GM12878 (cell line): ENCODE data around the gene HOXB6. TPM values are rescaled to one million over a fixed set of nuclear protein-coding genes. Genes with fewer than 3 reads are reported as not detected.

Experiments used
- ATAC-seq: fragments of 200-7000 bp; cut with Tn5 transposase; 3 replicates; pipeline ENCODE4 v1.9.1; 2020; ENCODE audit warnings: mild to moderate bottlenecking, moderate library complexity
- BruUV-seq: library from RNA; stranded (reverse); fragments of 400-500 nt; replicated peaks from 2 replicates; lab custom pipeline; 2021; lab: Mats Ljungman, UMichigan
- CTCF ChIA-PET: fragments of 300-600 bp; sonication (Branson Sonifier 250); formaldehyde crosslinking; extraction: SDS; loops from one replicate; lab custom pipeline; 2021; ENCODE audit warnings: inconsistent platforms; lab: Yijun Ruan, JAX
- POLR2A ChIA-PET: fragments of 350-600 bp; formaldehyde crosslinking; extraction: SDS; loops from one replicate; lab custom pipeline; 2021; ENCODE audit warnings: inconsistent platforms; lab: Charles Lee
- RAD21 ChIA-PET: fragments of 300-600 bp; sonication (Branson Sonifier 250); formaldehyde crosslinking; loops from one replicate; lab custom pipeline; 2023; ENCODE audit warnings: antibody characterized with exemption; ENCODE audit not compliant: unreplicated experiment; lab: Charles Lee
- SMC1A ChIA-PET: fragments of 300-600 bp; sonication (Branson Sonifier 250); formaldehyde crosslinking; loops from one replicate; lab custom pipeline; 2023; ENCODE audit not compliant: unreplicated experiment, uncharacterized antibody; lab: Charles Lee
- DNase-seq: peaks from one replicate; pipeline ENCODE4 v3.0.0-alpha.2; 2011; ENCODE audit warnings: low read depth, low spot score
- FAIRE-seq: peaks from 3 replicates; lab custom pipeline; 2011; peaks lifted over from hg19 to GRCh38; lab: Jason Lieb, UNC
- H2AFZ ChIP-seq: 2 replicates; pipeline ENCODE4 v1.6.0; 2011; ENCODE audit warnings: low read depth, low read length, control low read depth; ENCODE audit not compliant: control insufficient read depth
- H3K27ac ChIP-seq: 2 replicates; pipeline ENCODE4 v1.5.1; 2011; ENCODE audit warnings: control low read depth; ENCODE audit not compliant: control insufficient read depth, insufficient read depth
- H3K27me3 ChIP-seq, 2 experiments: replicated peaks in 1 of 2; 2 replicates each; pipeline versions ENCODE4 v1.6.0 to v1.6.1; 2011; ENCODE audit warnings: low read length in 1 of 2; ENCODE audit not compliant: control insufficient read depth in 2 of 2, insufficient read depth in 2 of 2
- H3K36me3 ChIP-seq, 2 experiments: 2 replicates each; pipeline ENCODE4 v1.5.1; 2011; ENCODE audit warnings: low read length in 1 of 2; ENCODE audit not compliant: control insufficient read depth in 2 of 2, insufficient read depth in 2 of 2
- H3K4me1 ChIP-seq: 2 replicates; pipeline ENCODE4 v1.6.1; 2011; ENCODE audit warnings: mild to moderate bottlenecking, low read length, moderate library complexity, mixed read lengths; ENCODE audit not compliant: control insufficient read depth, insufficient read depth
- H3K4me2 ChIP-seq: 2 replicates; pipeline ENCODE4 v1.6.0; 2011; ENCODE audit warnings: control low read depth; ENCODE audit not compliant: control insufficient read depth, insufficient read depth
- H3K4me3 ChIP-seq: fragments of 200-600 bp; sonication (generic); 2 replicates; pipeline ENCODE4 v1.5.1; 2016
- H3K79me2 ChIP-seq: 2 replicates; pipeline ENCODE4 v1.6.0; 2011; ENCODE audit warnings: low read length; ENCODE audit not compliant: control insufficient read depth, insufficient read depth
- H3K9ac ChIP-seq: 2 replicates; pipeline ENCODE4 v1.8.0; 2011; ENCODE audit warnings: low read length, control low read depth, mixed read lengths; ENCODE audit not compliant: control insufficient read depth, insufficient read depth
- H3K9me3 ChIP-seq: replicated peaks from 3 replicates; pipeline ENCODE4 v1.5.1; 2011; ENCODE audit warnings: mild to moderate bottlenecking, low read length; ENCODE audit not compliant: control insufficient read depth, insufficient read depth
- H4K20me1 ChIP-seq: 2 replicates; pipeline ENCODE4 v1.6.0; 2011; ENCODE audit not compliant: control insufficient read depth, insufficient read depth
- BCL11A ChIP-seq: IDR thresholded peaks from 2 replicates; pipeline ENCODE4 v1.6.1; 2011; ENCODE audit warnings: low read depth, low read length
- CTCF ChIP-seq, 3 experiments: IDR thresholded peaks in 2 of 3; conservative IDR thresholded peaks in 1 of 3; 2 replicates each; pipeline ENCODE4 v1.5.1; 2011; ENCODE audit warnings: low read depth in 3 of 3, low read length in 3 of 3, mild to moderate bottlenecking in 3 of 3, control low read depth in 2 of 3, moderate library complexity in 2 of 3, inconsistent platforms in 1 of 3, mixed read lengths in 1 of 3; ENCODE audit not compliant: control insufficient read depth in 2 of 3, insufficient read depth in 1 of 3; ENCODE audit errors: extremely low read depth in 1 of 3
- E4F1 ChIP-seq: fragments of 450-650 bp; IDR thresholded peaks from 2 replicates; pipeline ENCODE4 v1.6.1; 2018; ENCODE audit warnings: borderline replicate concordance, mild to moderate bottlenecking; ENCODE audit not compliant: partially characterized antibody
- GABPA ChIP-seq: IDR thresholded peaks from 2 replicates; pipeline ENCODE4 v1.6.1; 2014; ENCODE audit warnings: antibody characterized with exemption, low read depth, mild to moderate bottlenecking, inconsistent platforms
- IRF4 ChIP-seq: IDR thresholded peaks from 2 replicates; pipeline ENCODE4 v1.6.1; 2011; ENCODE audit warnings: low read depth, low read length
- JUNB ChIP-seq: IDR thresholded peaks from 2 replicates; pipeline ENCODE4 v1.6.1; 2016; ENCODE audit warnings: antibody characterized with exemption, mild to moderate bottlenecking
- MYC ChIP-seq: IDR thresholded peaks from 2 replicates; pipeline ENCODE4 v1.6.1; 2011; ENCODE audit warnings: mild to moderate bottlenecking, low read length, moderate library complexity, inconsistent platforms; ENCODE audit not compliant: insufficient read depth, insufficient replicate concordance, insufficient read length, severe bottlenecking
- PKNOX1 ChIP-seq: fragments of 450-650 bp; IDR thresholded peaks from 2 replicates; pipeline ENCODE4 v1.6.1; 2016; ENCODE audit warnings: mild to moderate bottlenecking
- PML ChIP-seq: IDR thresholded peaks from 2 replicates; pipeline ENCODE4 v1.6.1; 2012; ENCODE audit warnings: low read length, inconsistent platforms
- TBL1XR1 ChIP-seq: IDR thresholded peaks from 2 replicates; pipeline ENCODE4 v1.6.1; 2012; ENCODE audit warnings: low read depth, low read length, improper control_type of control experiment
- ZBTB11 ChIP-seq: fragments of 450-650 bp; formaldehyde crosslinking; IDR thresholded peaks from 2 replicates; pipeline ENCODE4 v1.5.0; 2022; ENCODE audit warnings: mild to moderate bottlenecking, missing genetic modification characterization
- ZSCAN29 ChIP-seq: fragments of 450-650 bp; IDR thresholded peaks from 2 replicates; pipeline ENCODE4 v1.6.1; 2017; ENCODE audit warnings: mild to moderate bottlenecking, moderate library complexity
- WGBS: methylation state at CpG from one replicate; pipeline ENCODE4 v1.1.6; 2016; ENCODE audit warnings: low lambda C conversion rate; ENCODE audit not compliant: insufficient replicate concordance, insufficient coverage; ENCODE audit errors: missing lambda C conversion rate; 5-methylcytosine and 5-hydroxymethylcytosine counted together
- in situ Hi-C: fragments of 300-500 bp; cut with MboI; formaldehyde crosslinking; loops from 9 replicates; pipeline ENCODE4 v1.14.3; 2018; ENCODE audit warnings: mixed read lengths
- intact Hi-C: fragments of 100-400 bp; cut with micrococcal nuclease; formaldehyde crosslinking; loops from one replicate; pipeline ENCODE4 v1.14.2; 2022; ENCODE audit not compliant: unreplicated experiment
- polyA plus RNA-seq, 11 experiments: library from polyadenylated mRNA; depleted of rRNA in 4 of 11; unstranded in 6 of 11; stranded (reverse) in 5 of 11; fragments of >200 nt; fragmentation: Nextera tagmentation in 4 of 11; fragmentation: Illumina TruSeq in 1 of 11; extraction: Ambion mirVana in 4 of 11; extraction: Trizol in 1 of 11; gene quantifications; 1 replicate in 1 of 11; 2 replicates in 10 of 11; pipeline versions ENCODE4 v1.2.1 to v1.2.3, GENCODE V29; 2011 to 2016; ENCODE audit warnings: inconsistent platforms in 2 of 11, missing spikeins in 2 of 11, low read depth in 1 of 11
- total RNA-seq, 4 experiments: library from RNA; depleted of rRNA in 3 of 4; stranded (reverse); fragments of >200 nt in 3 of 4; fragmentation: Illumina TruSeq in 1 of 4; extraction: Trizol in 1 of 4; gene quantifications; 2 replicates each; pipeline versions ENCODE4 v1.2.1 to v1.2.3, GENCODE V29; 2013 to 2021

HOXB6 gene
- total and polyA plus RNA-seq, 10 of the 15 experiments (the other 5 are each of a cell fraction or from before 2014, with no cell fraction given) = 0.04 to 0.51 (median 0.09) TPM; not detected in 2

- no peak overlapping the region for H3K27ac ChIP-seq
- CTCF ChIA-PET = interaction anchor here (1.3 kb wide), 1 partner anchor 71 kb away, joined by 4 read pairs; no protein-coding TSS in a partner anchor
- H4K20me1 ChIP-seq = no peaks in the 10 kb centered on the region
- BruUV-seq = no TSS peak
- H3K36me3 ChIP-seq = no peaks in the 10 kb centered on the region; a peak in 1 of 4 replicates
- FAIRE-seq (no peak), ATAC-seq (no peak), DNase-seq (no peak)
- no peak overlapping the region for H2AFZ ChIP-seq
- 64% methylated on average over 6 of the region's 6 CpGs for WGBS
- SMC1A ChIA-PET = interaction anchor here (1.1 to 3.3 kb wide), 4 partner anchors 11 to 117 kb away, joined by 3 to 11 read pairs (median 4); no protein-coding TSS in a partner anchor
- in situ Hi-C loops (no loop called here), intact Hi-C loops (no loop called here)
- no peak overlapping the region for H3K9ac ChIP-seq
- no peaks in the 10 kb centered on the region for H3K27me3 ChIP-seq
- H3K4me3 ChIP-seq = no peak overlapping the region
- POLR2A ChIA-PET = no interaction called here
- no peaks in the 10 kb centered on the region for H3K79me2 ChIP-seq
- H3K4me2 ChIP-seq = no peak overlapping the region
- TF ChIP-seq ZSCAN29 = no peak
- TF ChIP-seq ZBTB11 (CRISPR knock-in tag) = no peak
- TF ChIP-seq MYC = no peak
- TF ChIP-seq BCL11A = no peak
- TF ChIP-seq PML = no peak
- TF ChIP-seq IRF4 = no peak
- no peak for TF ChIP-seq JUNB
- no peak for TF ChIP-seq E4F1
- TF ChIP-seq CTCF (IDR thresholded peaks at IDR 0.05 in 2 of 3, conservative IDR thresholded peaks at IDR 0.05 in 1 of 3; ENCODE audit: control insufficient read depth in 2 of 3, extremely low read depth in 1 of 3, insufficient read depth in 1 of 3, low read depth in 3 of 3, low read length in 3 of 3) = no peak
- no peak for TF ChIP-seq PKNOX1
- no peak for TF ChIP-seq TBL1XR1
- TF ChIP-seq GABPA = no peak
- RAD21 ChIA-PET = no interaction called here
- H3K4me1 ChIP-seq = no peaks in the 10 kb centered on the region
- H3K9me3 ChIP-seq = no peaks in the 10 kb centered on the region
Observed at GRCh38 chr17:48563385-48563838, 41.4 kb downstream of the HOXB6 start.
